Left renal cortex interstitium (tissue), 4 donors: Measurements from ENCODE around the gene SLC16A9. TPM values are rescaled to one million over a fixed set of nuclear protein-coding genes. Genes with fewer than 3 reads are reported as not detected.

Experiments
- DNase-seq, 4 donors: peaks; one replicate each; pipeline ENCODE4 v3.0.0-alpha.2; 2013; ENCODE audit warnings: low read depth in 4 of 4, low spot score in 2 of 4, missing footprints in 1 of 4
- polyA plus RNA-seq, 4 donors: library from polyadenylated mRNA; unstranded; fragments of 120-200 nt; gene quantifications; one replicate each; pipeline ENCODE4 v1.2.1, GENCODE V29; 2013; ENCODE audit not compliant: insufficient read length in 4 of 4

Gene SLC16A9
- polyA plus RNA-seq, 4 donors = 27.8 to 41.8 (median 39.9) TPM

GRCh38 chr10:59607970-59608369 is 101.7 kb downstream of the SLC16A9 start:
- DNase-seq = no peak

GRCh38 chr10:59606551-59606961 is 103.1 kb downstream of the SLC16A9 start:
- DNase-seq = no peak

- no peak for DNase-seq
These were observed 107.7 kb downstream of the SLC16A9 start for GRCh38 chr10:59601985-59602384.

Other genes with a start within 250 kb of the SLC16A9 start
- under 1 TPM; 0.44 to 0.90 (median 0.64) TPM for gene MRLN, start 43.6 kb upstream of the SLC16A9 start, polyA plus RNA-seq
- gene CCDC6, start 196.7 kb upstream of the SLC16A9 start, polyA plus RNA-seq = 10 to 100 TPM; 35.2 to 43.1 (median 39.6) TPM